HCT116 (cell line): ENCODE measurements around the gene NUDT8. TPM values are rescaled to one million over a fixed set of nuclear protein-coding genes. Genes with fewer than 3 reads are reported as not detected.

Experiments
- ATAC-seq: fragments of 200-7000 bp; cut with Tn5 transposase; 2 replicates; pipeline ENCODE4 v1.9.1; 2020; ENCODE audit warnings: mild to moderate bottlenecking, moderate library complexity
- BruUV-seq: library from RNA; stranded (reverse); fragments of 400-500 nt; replicated peaks from 2 replicates; lab custom pipeline; 2021; lab: Mats Ljungman, UMichigan
- CTCF ChIA-PET: fragments of 300-600 bp; sonication (Branson Sonifier 250); formaldehyde crosslinking; loops from one replicate; lab custom pipeline; 2021; ENCODE audit warnings: antibody characterized with exemption; lab: Charles Lee
- POLR2A ChIA-PET: fragments of 300-600, 350-600 bp; sonication (Branson Sonifier 250); formaldehyde crosslinking; loops from one replicate; lab custom pipeline; 2021; ENCODE audit warnings: antibody characterized with exemption; lab: Charles Lee
- RAD21 ChIA-PET, 2 experiments: fragments of 300-600 bp; sonication (Branson Sonifier 250); formaldehyde crosslinking; loops; one replicate each; lab custom pipeline; 2023; ENCODE audit warnings: low total read pairs in 2 of 2; ENCODE audit not compliant: uncharacterized antibody in 2 of 2, unreplicated experiment in 2 of 2, low non-redundant PET in 1 of 2; lab: Charles Lee
- DNase-seq: peaks from one replicate; pipeline ENCODE4 v3.0.0-alpha.2; 2010; ENCODE audit warnings: low read depth, low spot score
- H2AFZ ChIP-seq: fragments of 200-600 bp; shearing (Covaris generic), sonication (generic); 2 replicates; pipeline ENCODE4 v1.6.1; 2017; ENCODE audit warnings: low read depth, mixed run types, mixed read lengths, antibody characterized with exemption, low read length; ENCODE audit not compliant: poor library complexity, severe bottlenecking
- H3K27ac ChIP-seq: 2 replicates; pipeline ENCODE4 v1.5.1; 2012; ENCODE audit warnings: low read depth, low read length
- H3K27me3 ChIP-seq: fragments of 200-600 bp; sonication (generic); 2 replicates; pipeline ENCODE4 v1.6.1; 2016; ENCODE audit warnings: mixed run types, low read length, mixed read lengths; ENCODE audit not compliant: insufficient read depth
- H3K36me3 ChIP-seq, 2 experiments: fragments of 200-500 bp in 1 of 2; fragments of 200-600 bp in 1 of 2; sonication (Bioruptor generic) in 1 of 2; sonication (generic) in 1 of 2; 2 replicates each; pipeline versions ENCODE4 v1.5.1 to v1.6.1; 2014 to 2016; ENCODE audit warnings: low read length in 2 of 2, inconsistent platforms in 1 of 2, mixed read lengths in 1 of 2, mixed run types in 1 of 2; ENCODE audit not compliant: insufficient read depth in 2 of 2, control insufficient read depth in 1 of 2
- H3K4me1 ChIP-seq, 2 experiments: fragments of 200-600 bp in 1 of 2; sonication (generic) in 1 of 2; 2 replicates each; pipeline versions ENCODE4 v1.5.1 to v1.6.1; 2012 to 2017; ENCODE audit warnings: low read length in 2 of 2, inconsistent platforms in 1 of 2, mild to moderate bottlenecking in 1 of 2, mixed read lengths in 1 of 2, mixed run types in 1 of 2, moderate library complexity in 1 of 2; ENCODE audit not compliant: insufficient read depth in 2 of 2, control insufficient read depth in 1 of 2
- H3K4me2 ChIP-seq: fragments of 200-600 bp; sonication (generic); 2 replicates; pipeline ENCODE4 v1.6.1; 2017; ENCODE audit warnings: mixed run types, low read length, mixed read lengths
- H3K4me3 ChIP-seq, 2 experiments: fragments of 200-600 bp in 1 of 2; sonication (generic) in 1 of 2; replicated peaks in 1 of 2; 2 replicates each; pipeline ENCODE4 v1.5.1; 2011 to 2016; ENCODE audit warnings: low read length in 2 of 2, control low read depth in 1 of 2, low read depth in 1 of 2, mild to moderate bottlenecking in 1 of 2, mixed read lengths in 1 of 2, mixed run types in 1 of 2
- H3K79me2 ChIP-seq: fragments of 200-600 bp; sonication (generic); 2 replicates; pipeline ENCODE4 v1.6.1; 2017; ENCODE audit warnings: mild to moderate bottlenecking, mixed run types, low read length, moderate library complexity, mixed read lengths; ENCODE audit not compliant: insufficient read depth
- H3K9ac ChIP-seq: fragments of 200-600 bp; sonication (generic); 2 replicates; pipeline ENCODE4 v1.6.1; 2016; ENCODE audit warnings: low read length, mixed read lengths
- H3K9me2 ChIP-seq: fragments of 200-600 bp; sonication (generic), shearing (Covaris generic); 2 replicates; pipeline ENCODE4 v1.6.1; 2017; ENCODE audit warnings: mixed run types, mild to moderate bottlenecking, moderate library complexity; ENCODE audit not compliant: insufficient read depth
- H3K9me3 ChIP-seq, 2 experiments: fragments of 200-500 bp in 1 of 2; fragments of 200-600 bp in 1 of 2; sonication (Bioruptor generic) in 1 of 2; sonication (generic) in 1 of 2; 2 replicates each; pipeline ENCODE4 v1.6.1; 2014 to 2017; ENCODE audit warnings: low read length in 2 of 2, mixed read lengths in 2 of 2, inconsistent platforms in 1 of 2, low read depth in 1 of 2, mild to moderate bottlenecking in 1 of 2, mixed run types in 1 of 2, moderate library complexity in 1 of 2; ENCODE audit not compliant: control insufficient read depth in 1 of 2, insufficient read depth in 1 of 2
- H4K20me1 ChIP-seq: fragments of 200-600 bp; sonication (generic), shearing (Covaris generic); 2 replicates; pipeline ENCODE4 v1.6.1; 2017; ENCODE audit warnings: mixed run types, mild to moderate bottlenecking, moderate library complexity; ENCODE audit not compliant: insufficient read depth
- ELF1 ChIP-seq: IDR thresholded peaks from 2 replicates; pipeline ENCODE4 v1.6.1; 2012; ENCODE audit warnings: low read depth, borderline replicate concordance
- EZH2phosphoT487 ChIP-seq: fragments of 200-600 bp; IDR thresholded peaks from 2 replicates; pipeline ENCODE4 v1.6.1; 2018; ENCODE audit warnings: antibody characterized with exemption, borderline replicate concordance
- POLR2A ChIP-seq: IDR thresholded peaks from 2 replicates; pipeline ENCODE4 v1.7.0; 2011; ENCODE audit warnings: borderline replicate concordance; ENCODE audit not compliant: insufficient read depth, insufficient read length; ENCODE audit errors: extremely low read depth
- RAD21 ChIP-seq: IDR thresholded peaks from 2 replicates; pipeline ENCODE4 v1.6.1; 2012; ENCODE audit warnings: low read depth, mild to moderate bottlenecking
- REST ChIP-seq: IDR thresholded peaks from 2 replicates; pipeline ENCODE4 v1.6.1; 2012; ENCODE audit warnings: low read depth
- SIN3A ChIP-seq: IDR thresholded peaks from 2 replicates; pipeline ENCODE4 v1.6.1; 2012; ENCODE audit warnings: low read depth
- SP1 ChIP-seq: IDR thresholded peaks from 2 replicates; pipeline ENCODE4 v1.6.1; 2012; ENCODE audit warnings: low read depth
- TCF7L2 ChIP-seq: IDR thresholded peaks from 2 replicates; pipeline ENCODE4 v1.7.0; 2011; ENCODE audit warnings: borderline replicate concordance, inconsistent platforms; ENCODE audit not compliant: insufficient read depth, insufficient read length; ENCODE audit errors: extremely low read depth
- YY1 ChIP-seq: IDR thresholded peaks from 2 replicates; pipeline ENCODE4 v1.6.1; 2011; ENCODE audit warnings: low read length, low read depth, moderate library complexity, mild to moderate bottlenecking; ENCODE audit not compliant: insufficient replicate concordance; ENCODE audit errors: extremely low read depth
- ZFX ChIP-seq: fragments of 450-650 bp; IDR thresholded peaks from 2 replicates; pipeline ENCODE4 v1.6.1; 2017
- intact Hi-C: fragments of 100-400 bp; cut with micrococcal nuclease; formaldehyde crosslinking; loops from 2 replicates; pipeline ENCODE4 v1.10.0; 2022
- total RNA-seq: library from RNA; stranded (reverse); gene quantifications from one replicate; pipeline ENCODE4 v1.2.1, GENCODE V29; 2021; ENCODE audit not compliant: unreplicated experiment

NUDT8 gene
- total RNA-seq, 1 experiment from 2014 or later = 18.7 TPM

GRCh38 chr11:67664213-67664585 is 34.5 kb upstream of the NUDT8 start:
- TF ChIP-seq ZFX (no peak), SIN3A (no peak)
- Histone ChIP-seq H3K9me3 (no peaks in the 10 kb centered on the region), H3K4me1 (no peaks in the 10 kb centered on the region; a peak in 1 of 4 replicates), H4K20me1 (no peaks in the 10 kb centered on the region), H3K9me2 (no peaks in the 10 kb centered on the region), H3K4me2 (no peak overlapping the region), H3K36me3 (no peaks in the 10 kb centered on the region), H3K27me3 (no peaks in the 10 kb centered on the region), H3K27ac (no peak overlapping the region), H3K9ac (no peak overlapping the region), H2AFZ (no peak overlapping the region), H3K4me3 (no peak overlapping the region), H3K79me2 (no peaks in the 10 kb centered on the region)
- CTCF ChIA-PET = no interaction called here
- DNase-seq = no peak
- POLR2A ChIA-PET = no interaction called here
- RAD21 ChIA-PET = no interaction called here
- intact Hi-C loops = no loop called here
- BruUV-seq = no TSS peak
- no peak for ATAC-seq

GRCh38 chr11:67663532-67664212 is 33.9 kb upstream of the NUDT8 start:
- ChIA-PET POLR2A (no interaction called here), CTCF (no interaction called here), RAD21 (no interaction called here)
- H3K4me1 ChIP-seq = no peaks in the 10 kb centered on the region; a peak in 1 of 4 replicates
- H3K27me3 ChIP-seq = no peaks in the 10 kb centered on the region
- no peak overlapping the region for H3K4me3 ChIP-seq
- no TSS peak for BruUV-seq
- no peak overlapping the region for H3K9ac ChIP-seq
- DNase-seq (no peak), ATAC-seq (no peak)
- H4K20me1 ChIP-seq = no peaks in the 10 kb centered on the region
- no peak overlapping the region for H3K27ac ChIP-seq
- H3K4me2 ChIP-seq = no peak overlapping the region
- intact Hi-C loops = no loop called here
- no peak overlapping the region for H2AFZ ChIP-seq
- no peaks in the 10 kb centered on the region for H3K79me2 ChIP-seq
- no peak for TF ChIP-seq RAD21
- no peak for TF ChIP-seq POLR2A
- no peak for TF ChIP-seq SIN3A
- TF ChIP-seq EZH2phosphoT487 = no peak
- TF ChIP-seq TCF7L2 = no peak
- no peak for TF ChIP-seq REST
- no peak for TF ChIP-seq SP1
- no peak for TF ChIP-seq YY1
- TF ChIP-seq ELF1 = no peak
- no peaks in the 10 kb centered on the region for H3K9me2 ChIP-seq
- H3K9me3 ChIP-seq = no peaks in the 10 kb centered on the region
- H3K36me3 ChIP-seq = no peaks in the 10 kb centered on the region
